GM19397 (cell line): ENCODE results near the gene ITGA11.

Experiments
- ATAC-seq: cut with Tn5 transposase; IDR thresholded peaks from one replicate; pipeline ENCODE4 v1.9.1; 2021; ENCODE audit warnings: mild to moderate bottlenecking, moderate library complexity; ENCODE audit not compliant: unreplicated experiment

Gene ITGA11

GRCh38 chr15:68449389-68449788 is 17.4 kb upstream of the ITGA11 start:
- ATAC-seq = no peak

DNA sequence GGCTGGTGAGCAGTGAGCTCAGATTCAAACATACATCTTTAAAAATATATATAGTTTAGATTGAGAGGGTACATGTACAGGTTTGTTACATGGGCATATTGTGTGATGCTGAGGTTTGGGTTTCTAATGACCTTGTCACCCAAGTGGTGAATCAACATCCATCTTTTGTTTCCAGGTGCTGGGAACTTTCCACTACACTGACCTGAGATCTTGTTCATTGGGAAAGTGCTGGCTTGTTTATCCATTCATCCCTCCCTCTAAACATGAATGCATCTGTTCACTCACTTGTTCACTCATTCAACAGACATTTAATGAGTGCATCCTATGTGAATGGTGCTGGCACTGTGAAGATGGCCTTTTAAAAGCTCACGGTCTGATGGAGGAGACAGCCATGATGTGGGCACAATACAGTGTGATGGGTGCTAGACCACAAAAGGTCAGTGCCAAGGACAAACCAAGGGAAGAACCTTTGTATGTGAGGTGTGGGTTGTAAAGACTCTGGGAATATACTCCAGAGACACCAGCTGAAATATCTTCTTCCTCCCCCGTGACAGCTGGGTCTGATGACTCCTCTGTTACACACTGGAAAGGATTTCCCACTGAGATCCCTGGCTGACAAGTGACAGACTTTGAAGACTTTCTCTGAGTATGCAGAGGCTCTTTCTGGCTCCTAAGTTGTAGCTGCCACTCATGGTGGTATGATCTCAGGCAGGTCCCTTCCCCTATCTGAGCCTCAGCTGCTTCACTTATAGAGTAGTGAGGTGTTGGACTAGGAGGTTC is 16.2 kb upstream of the ITGA11 start:
- no peak for ATAC-seq

GRCh38 chr15:68447209-68447608 is 15.2 kb upstream of the ITGA11 start:
- no peak for ATAC-seq

DNA sequence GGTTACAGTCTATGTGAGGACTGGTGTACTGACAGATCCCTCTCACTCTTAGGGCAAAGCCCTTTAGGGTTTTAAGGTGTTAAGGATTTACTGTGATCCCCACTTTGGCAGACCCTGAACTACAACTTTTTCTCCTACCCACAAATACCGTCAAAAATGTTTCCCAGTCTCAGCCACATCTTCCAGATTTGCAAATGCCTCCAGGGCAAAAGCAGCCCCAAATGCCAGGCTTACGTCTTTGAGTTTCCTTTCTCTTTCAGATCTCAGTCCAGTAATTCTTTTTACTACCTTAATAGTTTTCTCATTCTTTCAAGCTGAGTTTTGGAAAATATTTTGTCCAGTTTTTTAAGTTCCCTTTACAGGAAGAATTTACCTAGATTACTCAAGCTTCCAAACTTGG is 13.4 kb upstream of the ITGA11 start:
- ATAC-seq = no peak

DNA sequence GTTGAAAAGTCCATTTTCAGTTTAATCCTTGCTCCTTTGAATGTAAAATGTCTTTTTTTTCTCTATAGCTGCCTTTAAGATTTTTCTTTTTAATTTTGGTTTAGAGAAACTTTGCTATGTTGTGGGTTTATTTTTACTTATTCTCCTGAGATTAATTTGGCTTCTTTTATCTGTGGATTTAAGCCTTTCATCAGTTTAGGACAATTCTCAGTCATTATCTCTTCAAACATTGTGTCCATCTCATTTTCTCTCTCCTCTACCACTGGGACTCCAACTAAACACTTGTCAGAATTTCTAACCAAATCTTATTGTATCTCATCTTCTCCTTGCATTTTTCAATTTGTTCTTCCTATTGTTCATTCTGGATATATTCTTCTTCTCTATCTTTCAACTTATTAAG is 12.4 kb upstream of the ITGA11 start:
- ATAC-seq = no peak

GRCh38 chr15:68442903-68443302 is 10.9 kb upstream of the ITGA11 start:
- no peak for ATAC-seq

DNA sequence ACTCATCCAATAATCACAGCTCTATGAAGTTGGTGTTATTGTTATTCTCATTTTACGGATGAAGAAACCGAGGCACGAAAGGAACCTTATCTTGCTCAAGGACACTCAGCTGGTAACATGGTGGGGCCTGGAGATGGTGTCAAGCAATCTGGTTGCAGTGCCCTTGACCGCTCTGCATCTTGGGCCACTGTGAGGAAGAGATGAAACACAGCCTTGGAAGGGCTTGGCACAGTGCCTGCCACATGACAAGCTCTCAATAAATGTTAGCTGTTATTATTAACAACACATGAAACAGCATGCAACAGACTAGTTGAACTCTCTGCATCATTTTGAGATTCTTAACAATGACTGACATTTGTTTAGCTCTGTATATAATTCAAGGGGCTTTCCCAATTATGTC is 10.1 kb upstream of the ITGA11 start:
- no peak for ATAC-seq

GRCh38 chr15:68441045-68441743 is 9.2 kb upstream of the ITGA11 start:
- no peak for ATAC-seq

DNA sequence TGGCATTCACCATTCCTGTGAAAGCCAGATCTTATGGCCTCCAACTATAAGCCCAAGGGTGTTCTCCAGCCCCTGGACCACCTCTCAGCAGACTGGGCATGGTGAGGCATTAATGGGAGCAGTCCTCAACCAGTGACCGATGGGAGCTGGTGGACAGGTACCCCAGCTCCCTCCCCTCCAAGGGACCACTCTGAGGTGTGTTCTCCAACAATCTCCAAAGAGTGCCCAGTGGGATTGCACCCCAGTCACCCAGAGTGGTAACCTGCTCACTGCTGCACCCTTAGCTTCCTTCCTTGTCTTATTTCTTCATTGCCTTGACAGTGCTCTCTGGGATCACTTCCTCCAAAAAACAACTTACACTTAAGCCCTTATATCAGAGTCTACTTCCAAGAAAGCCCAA is 8.2 kb upstream of the ITGA11 start:
- no peak for ATAC-seq

- no peak for ATAC-seq
These were observed 7.5 kb upstream of the ITGA11 start for GRCh38 chr15:68439506-68439905.

- no peak for ATAC-seq
These were observed 4.7 kb upstream of the ITGA11 start for GRCh38 chr15:68436680-68437079.

- ATAC-seq = no peak
These were observed 4.0 kb upstream of the ITGA11 start for GRCh38 chr15:68435966-68436365.

DNA sequence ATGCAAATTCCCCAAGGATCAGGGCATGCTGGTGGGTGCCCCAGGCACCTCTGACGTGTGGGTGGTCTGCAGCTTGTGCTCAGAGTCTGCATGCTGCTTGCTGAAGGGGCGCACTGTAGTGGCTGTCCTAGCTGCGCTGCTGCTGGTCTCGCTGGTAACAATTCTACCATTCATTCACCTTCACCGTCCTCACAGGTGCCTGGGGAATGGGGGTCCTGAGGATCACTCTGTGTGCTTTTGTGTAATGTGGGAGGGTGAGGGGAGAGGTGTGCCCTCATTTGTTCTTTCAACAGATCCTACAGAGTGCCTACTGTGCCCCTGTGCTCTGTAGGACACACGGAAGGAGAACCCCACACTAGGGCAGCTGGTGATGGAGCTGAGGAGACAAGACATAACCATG is 2.1 kb upstream of the ITGA11 start:
- no peak for ATAC-seq

- no peak for ATAC-seq
These were observed 1.6 kb upstream of the ITGA11 start for GRCh38 chr15:68433551-68433950.

DNA sequence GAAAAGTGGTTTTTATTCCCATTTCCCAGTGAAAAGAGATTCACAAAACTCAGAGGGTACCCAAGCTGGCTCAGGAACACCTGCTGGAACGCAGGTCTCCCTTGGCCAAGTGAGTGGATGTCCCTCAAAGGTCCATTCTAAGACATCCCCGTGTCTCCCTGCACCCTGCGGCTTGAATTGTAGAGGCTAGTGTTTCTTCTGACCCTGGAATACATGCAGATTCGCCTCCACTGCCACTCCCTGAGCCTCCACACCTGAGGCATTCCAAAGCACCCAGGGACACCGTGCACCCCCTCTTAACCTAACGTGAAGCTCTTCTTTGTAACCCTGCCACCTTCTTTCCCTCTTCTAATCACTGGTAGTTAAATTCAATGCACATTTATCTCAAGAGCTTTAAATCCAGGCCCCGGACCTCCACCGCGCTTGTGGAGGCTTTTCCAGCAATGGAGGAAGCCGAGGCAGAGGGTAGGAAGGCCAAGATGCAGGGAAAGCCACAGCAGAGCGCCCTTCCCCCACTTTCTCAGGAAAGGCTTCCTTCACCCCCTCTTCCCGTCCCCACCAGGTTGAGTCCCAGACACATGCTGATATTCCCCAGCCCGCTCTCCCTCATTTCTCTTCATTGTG is 590 bp upstream of the ITGA11 start:
- ATAC-seq = no peak

GRCh38 chr15:68431037-68431791 is 749 bp downstream of the ITGA11 start:
- no peak for ATAC-seq

GRCh38 chr15:68430471-68431036 is 1.4 kb downstream of the ITGA11 start:
- ATAC-seq = no peak

DNA sequence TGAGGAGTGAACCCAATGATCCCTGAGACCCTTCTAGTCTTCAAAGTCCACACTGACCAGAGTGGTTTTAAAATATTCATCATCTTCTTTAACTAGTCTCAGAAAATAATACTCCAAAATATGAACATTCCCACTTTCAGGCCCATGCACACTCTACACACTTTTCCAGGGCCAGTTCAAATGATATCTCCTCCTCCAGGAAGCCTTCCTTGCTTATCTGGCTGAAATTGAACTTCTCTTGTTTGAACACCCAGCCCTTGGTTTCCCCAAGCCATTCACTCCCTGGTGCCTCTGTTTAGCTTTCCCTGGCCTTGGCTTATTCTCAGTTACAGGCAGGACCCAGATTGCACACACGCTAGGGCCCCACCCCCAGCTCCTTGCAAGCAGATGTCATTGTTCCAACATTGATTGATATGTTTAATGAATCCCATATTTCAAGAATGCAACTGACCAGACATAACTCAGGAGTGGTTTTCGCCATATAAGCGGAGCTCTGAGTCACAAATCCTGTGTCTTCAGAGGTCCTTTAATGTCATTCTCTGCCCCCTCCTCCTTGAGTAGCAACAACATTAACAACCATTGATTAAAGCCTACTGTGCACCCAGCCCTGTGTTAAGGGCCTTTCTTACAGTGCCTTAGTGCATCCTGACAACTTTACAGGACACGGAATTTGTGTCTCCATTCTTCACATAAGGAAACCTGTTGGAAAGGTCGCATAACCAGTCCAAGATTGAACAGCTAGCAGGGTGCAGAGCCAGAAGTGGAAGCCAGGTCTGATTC is 2.1 kb downstream of the ITGA11 start:
- ATAC-seq = no peak

GRCh38 chr15:68428431-68428940 is 3.5 kb downstream of the ITGA11 start:
- ATAC-seq = no peak

- ATAC-seq = no peak
These were observed 4.0 kb downstream of the ITGA11 start for GRCh38 chr15:68427963-68428362.
